ENCODE measurements around the gene ERG. TPM values are rescaled to one million over a fixed set of nuclear protein-coding genes. Genes with fewer than 3 reads are reported as not detected.

ERG gene
- total and polyA plus RNA-seq, 2 of the 8 experiments (the other 6 are each of a cell fraction or from before 2014, with no cell fraction given), result 1.0 to 3.0 TPM

DNA sequence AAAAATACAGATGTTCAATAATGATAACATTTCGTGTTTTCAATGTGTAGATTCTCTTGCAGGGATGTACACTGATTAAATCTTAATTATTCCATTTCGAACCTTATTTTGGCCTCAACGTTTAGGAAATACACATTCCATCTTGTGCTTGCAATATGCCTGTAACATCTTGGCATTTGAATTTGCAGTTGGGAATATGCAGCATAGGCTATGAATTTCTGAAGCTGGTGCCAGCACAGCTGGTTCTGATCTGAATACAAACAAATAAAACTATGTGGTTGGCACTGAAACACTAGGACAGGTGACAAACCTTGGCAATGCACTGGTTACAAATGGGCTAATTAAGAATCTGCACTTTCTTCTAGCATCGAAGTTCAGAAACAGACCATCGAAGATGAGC lies 108.4 kb downstream of the ERG start:
- POLR2A ChIA-PET (ENCODE audit: partially characterized antibody), result no interaction called here
- Histone ChIP-seq H4K5ac (ENCODE audit: insufficient read length, low read depth, low read length) (no peak overlapping the region), H2BK120ac (replicated peaks; ENCODE audit: low read depth, low read length) (no peak overlapping the region), H3K4me2 (ENCODE audit: insufficient read depth in 1 of 2, low read depth in 2 of 2, low read length in 2 of 2) (no peak overlapping the region), H3K56ac (replicated peaks; ENCODE audit: insufficient read length, low read depth, low read length) (no peak overlapping the region), H3K79me2 (ENCODE audit: control insufficient read depth in 1 of 2, insufficient read depth in 2 of 2, low read length in 2 of 2) (no peaks in the 10 kb centered on the region), H3K23me2 (ENCODE audit: low read depth, low read length) (no peaks in the 10 kb centered on the region), H3K23ac (ENCODE audit: insufficient read length) (no peak overlapping the region), H3K4ac (replicated peaks; ENCODE audit: insufficient read length, low read depth, low read length) (no peak overlapping the region), H2AFZ (ENCODE audit: low read length) (no peak overlapping the region), H3K27ac (ENCODE audit: low read depth, low read length) (no peak overlapping the region), H3K36me3 (ENCODE audit: control insufficient read depth in 2 of 4, insufficient read depth in 4 of 4, low read length in 3 of 4) (no peaks in the 10 kb centered on the region), H3K9me3 (ENCODE audit: insufficient read depth in 2 of 2, low read depth in 1 of 2, low read length in 1 of 2) (no peaks in the 10 kb centered on the region), H3K18ac (ENCODE audit: extremely low read depth, low read length) (no peak overlapping the region), H3K27me3 (replicated peaks in 1 of 4; ENCODE audit: control insufficient read depth in 3 of 4, extremely low read depth in 1 of 4, insufficient read depth in 3 of 4, low read length in 3 of 4) (0 out of 7 replicates have a peak, but pooled peaks cover 0 to 2% (median 0%) of the 10 kb centered on the region in 4 experiments), H2BK20ac (ENCODE audit: low read length) (0 out of 2 replicates have a peak overlapping the region, but pooled peaks have one; percentile 13), H3K14ac (ENCODE audit: insufficient read length) (no peak overlapping the region), H4K20me1 (replicated peaks in 1 of 2; ENCODE audit: control insufficient read depth in 1 of 2, insufficient read depth in 2 of 2, low read length in 2 of 2) (no peaks in the 10 kb centered on the region), H2AK5ac (ENCODE audit: low read depth, low read length) (no peak overlapping the region), H3K9ac (replicated peaks in 1 of 4; ENCODE audit: extremely low read depth in 1 of 4, low read depth in 3 of 4, low read length in 3 of 4) (no peak overlapping the region), H4K8ac (ENCODE audit: extremely low read depth, insufficient read depth, low read length) (no peak overlapping the region), H3K4me3 (ENCODE audit: extremely low read depth in 1 of 4, insufficient read depth in 2 of 4, low read depth in 3 of 4, low read length in 4 of 4) (no peak overlapping the region), H2BK5ac (ENCODE audit: low read depth, low read length) (no peak overlapping the region), H2BK15ac (ENCODE audit: low read length) (no peak overlapping the region), H4K91ac (replicated peaks; ENCODE audit: insufficient read length, low read length) (no peak overlapping the region), H2BK12ac (ENCODE audit: low read depth, low read length) (no peak overlapping the region), H3K4me1 (replicated peaks in 1 of 4; ENCODE audit: control insufficient read depth in 3 of 4, insufficient read depth in 4 of 4, low read length in 3 of 4) (peaks cover 0 to 6% (median 0%) of the 10 kb centered on the region in 4 experiments; a peak in 3 of 7 replicates), H3K79me1 (ENCODE audit: low read depth, low read length) (no peaks in the 10 kb centered on the region)
- CTCF ChIA-PET (ENCODE audit: partially characterized antibody), result interaction anchor here (0.6 kb wide), 1 partner anchor 894 kb away, joined by 4 read pairs; no protein-coding TSS in a partner anchor
- WGBS, 2 experiments (ENCODE audit: extremely low coverage in 1 of 2, insufficient coverage in 1 of 2, insufficient read length in 1 of 2, insufficient replicate concordance in 2 of 2, low coverage in 1 of 2, low lambda C conversion rate in 2 of 2, missing lambda C conversion rate in 1 of 2), result 92% methylated on average over 5 of the region's 5 CpGs; no CpG with 5 or more reads in 1 of the 2 experiments
- TF ChIP-seq SIRT6 (IDR thresholded peaks at IDR 0.05; ENCODE audit: low read length), result no peak
- no peak for TF ChIP-seq GABPA (IDR thresholded peaks at IDR 0.05; ENCODE audit: borderline replicate concordance, insufficient read depth, low read length)
- TF ChIP-seq TBP (IDR thresholded peaks at IDR 0.05; ENCODE audit: low read depth, low read length), result no peak
- TF ChIP-seq YY1 (IDR thresholded peaks at IDR 0.05; ENCODE audit: low read depth, low read length), result no peak
- TF ChIP-seq, protein P1, sequence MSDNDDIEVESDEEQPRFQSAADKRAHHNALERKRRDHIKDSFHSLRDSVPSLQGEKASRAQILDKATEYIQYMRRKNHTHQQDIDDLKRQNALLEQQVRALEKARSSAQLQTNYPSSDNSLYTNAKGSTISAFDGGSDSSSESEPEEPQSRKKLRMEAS (IDR thresholded peaks at IDR 0.05), result no peak
- no peak for TF ChIP-seq HDAC6 (IDR thresholded peaks at IDR 0.05; ENCODE audit: low read depth, low read length)
- no peak for TF ChIP-seq SAP30 (IDR thresholded peaks at IDR 0.05; ENCODE audit: insufficient read depth, insufficient replicate concordance, low read length)
- DNase-seq (ENCODE audit: low read depth in 1 of 2, low spot score in 2 of 2) (no peak), FAIRE-seq (no peak)

Measured in H1 (cell line).